ENCODE data around the gene ARMC9. TPM values are rescaled to one million over a fixed set of nuclear protein-coding genes. Genes with fewer than 3 reads are reported as not detected.

Gene ARMC9
- total and polyA plus RNA-seq, 2 donors (not counting 3 experiments of a cell fraction or from before 2014, with no cell fraction given), result 16.4 to 24.2 TPM

DNA sequence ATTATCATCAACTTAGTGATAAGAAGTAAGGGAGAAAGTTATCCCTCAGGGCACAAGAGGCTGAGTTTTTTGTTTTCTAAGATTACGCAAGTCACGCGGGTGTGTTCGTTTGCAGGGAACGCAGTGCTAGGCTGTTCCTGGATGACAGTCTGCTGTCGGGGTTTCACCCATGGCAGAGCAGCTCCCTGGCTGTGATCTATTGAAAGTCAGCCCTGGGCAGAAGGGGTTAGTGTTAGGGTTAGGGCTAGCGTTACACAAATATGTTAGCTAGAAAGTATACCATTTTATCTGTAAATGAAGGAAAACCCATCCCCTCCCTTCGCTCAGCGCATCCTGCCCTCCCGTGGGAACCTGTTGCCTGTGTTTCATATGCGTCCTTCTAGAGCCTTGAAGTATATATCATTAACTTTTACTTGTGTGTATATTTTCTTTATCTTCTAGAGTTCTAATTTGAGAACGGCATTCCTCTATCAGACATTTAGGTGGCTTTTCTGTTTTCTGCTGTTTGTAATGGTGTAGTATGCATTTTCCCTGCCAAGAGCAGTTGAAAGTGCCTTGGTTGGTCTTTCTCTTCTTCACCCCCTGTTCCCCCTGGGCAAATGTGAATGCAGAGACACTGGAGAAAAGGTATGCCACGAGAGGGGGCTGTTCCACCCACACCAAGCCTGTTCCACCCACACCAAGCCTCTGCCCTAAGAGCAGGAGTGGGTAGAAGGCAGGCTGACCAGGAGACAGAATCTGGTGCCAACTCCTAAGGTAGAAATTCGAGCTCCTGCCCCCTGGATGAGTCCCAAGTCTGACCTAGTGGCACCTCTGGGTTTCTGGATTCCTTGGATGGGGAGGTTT, 47.0 kb downstream of the ARMC9 start:
- Histone ChIP-seq H3K36me3 (ENCODE audit: control insufficient read depth in 2 of 2, extremely low read depth in 1 of 2, insufficient read depth in 2 of 2, low read length in 2 of 2) (no peaks in the 10 kb centered on the region), H3K9ac (replicated peaks; ENCODE audit: extremely low read depth, insufficient read depth, low read length) (no peak overlapping the region), H3K4me2 (ENCODE audit: insufficient read depth, low read length) (no peak overlapping the region), H3K9me3 (replicated peaks; ENCODE audit: control insufficient read depth, insufficient read depth, low read length) (no peaks in the 10 kb centered on the region), H2AFZ (ENCODE audit: low read depth, low read length) (no peak overlapping the region), H3K27ac (ENCODE audit: insufficient read depth, low read depth, low read length) (no peak overlapping the region), H3K4me1 (ENCODE audit: control insufficient read depth, extremely low read depth, insufficient read depth, low read length) (no peaks in the 10 kb centered on the region), H4K20me1 (replicated peaks; ENCODE audit: control insufficient read depth, extremely low read depth, insufficient read depth, low read length) (no peaks in the 10 kb centered on the region), H3K79me2 (ENCODE audit: control insufficient read depth, insufficient read depth, low read length) (no peaks in the 10 kb centered on the region), H3K27me3 (ENCODE audit: control insufficient read depth in 2 of 2, insufficient read depth in 2 of 2, low read length in 2 of 2) (no peaks in the 10 kb centered on the region), H3K9me1 (replicated peaks; ENCODE audit: control insufficient read depth, extremely low read depth, insufficient read depth, low read length) (no peaks in the 10 kb centered on the region), H3K4me3 (replicated peaks in 1 of 3; ENCODE audit: insufficient read depth in 1 of 3, low read depth in 1 of 3, low read length in 3 of 3) (no peak overlapping the region)
- DNase-seq (ENCODE audit: low read depth, low spot score), result peak; percentile 7
- ChIA-PET CTCF (interaction anchor here (1.0 to 3.3 kb wide), 6 partner anchors 18 to 206 kb away, joined by 3 to 11 read pairs (median 4); no protein-coding TSS in a partner anchor), POLR2A (no interaction called here)
- no TSS peak for BruUV-seq (replicated peaks)
- intact Hi-C loops (cut with micrococcal nuclease), result no loop called here
- no peak for FAIRE-seq
- TF ChIP-seq FOS (IDR thresholded peaks at IDR 0.05; ENCODE audit: borderline replicate concordance, insufficient read depth, low read length) (no peak), CTCF (IDR thresholded peaks at IDR 0.05; ENCODE audit: extremely low read depth in 1 of 2, insufficient read depth in 1 of 2, low read depth in 1 of 2, low read length in 2 of 2) (peak in 1 of 2 donors; percentile 6)
- dilution Hi-C loops (cut with MboI; ENCODE audit: extremely low pct_ligation_motif_present, low sequenced_read_pairs), result no loop called here

DNA sequence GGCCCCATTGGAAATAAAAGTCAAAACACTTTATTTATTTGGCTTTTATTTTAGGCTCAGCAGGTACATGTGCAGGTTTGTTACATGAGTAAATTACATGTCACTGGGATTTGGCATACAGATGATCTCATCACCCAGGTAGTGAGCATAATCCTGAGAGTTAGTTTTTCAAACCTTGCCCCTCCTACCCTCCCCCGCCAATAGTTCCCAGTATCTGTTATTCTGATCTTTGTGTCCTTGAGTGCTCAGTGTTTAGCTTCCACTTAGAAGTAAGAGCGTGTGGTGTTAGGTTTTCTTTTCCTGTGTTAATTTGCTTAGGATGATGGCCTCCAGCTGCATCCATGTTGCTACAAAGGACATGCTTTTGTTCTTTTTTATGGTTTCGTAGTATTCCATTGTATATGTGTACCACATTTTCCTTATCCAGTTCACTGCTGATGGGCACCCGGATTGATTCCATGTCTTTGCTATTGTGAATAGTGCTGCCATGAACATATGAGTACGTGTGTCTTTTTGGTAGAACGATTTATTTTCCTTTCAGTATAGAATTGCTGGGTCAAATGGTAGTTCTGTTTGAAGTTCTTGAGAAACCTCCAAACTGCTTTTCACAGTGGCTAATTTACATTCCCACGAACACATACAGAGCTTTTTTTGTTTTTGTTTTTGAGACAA, 47.9 kb downstream of the ARMC9 start:
- Histone ChIP-seq H3K9me3 (replicated peaks; ENCODE audit: control insufficient read depth, insufficient read depth, low read length) (no peaks in the 10 kb centered on the region), H3K79me2 (ENCODE audit: control insufficient read depth, insufficient read depth, low read length) (no peaks in the 10 kb centered on the region), H3K9ac (replicated peaks; ENCODE audit: extremely low read depth, insufficient read depth, low read length) (no peak overlapping the region), H3K4me1 (ENCODE audit: control insufficient read depth, extremely low read depth, insufficient read depth, low read length) (no peaks in the 10 kb centered on the region), H3K4me2 (ENCODE audit: insufficient read depth, low read length) (no peak overlapping the region), H4K20me1 (replicated peaks; ENCODE audit: control insufficient read depth, extremely low read depth, insufficient read depth, low read length) (no peaks in the 10 kb centered on the region), H3K27me3 (ENCODE audit: control insufficient read depth in 2 of 2, insufficient read depth in 2 of 2, low read length in 2 of 2) (no peaks in the 10 kb centered on the region), H3K9me1 (replicated peaks; ENCODE audit: control insufficient read depth, extremely low read depth, insufficient read depth, low read length) (no peaks in the 10 kb centered on the region), H3K27ac (ENCODE audit: insufficient read depth, low read depth, low read length) (no peak overlapping the region), H3K36me3 (ENCODE audit: control insufficient read depth in 2 of 2, extremely low read depth in 1 of 2, insufficient read depth in 2 of 2, low read length in 2 of 2) (no peaks in the 10 kb centered on the region), H2AFZ (ENCODE audit: low read depth, low read length) (no peak overlapping the region), H3K4me3 (replicated peaks in 1 of 3; ENCODE audit: insufficient read depth in 1 of 3, low read depth in 1 of 3, low read length in 3 of 3) (no peak overlapping the region)
- ChIA-PET POLR2A (no interaction called here), CTCF (interaction anchor here (1.3 to 3.3 kb wide), 4 partner anchors 36 to 205 kb away, joined by 3 to 11 read pairs (median 4); no protein-coding TSS in a partner anchor)
- BruUV-seq (replicated peaks), result no TSS peak
- intact Hi-C loops (cut with micrococcal nuclease), result no loop called here
- no peak for TF ChIP-seq CTCF (IDR thresholded peaks at IDR 0.05; ENCODE audit: extremely low read depth in 1 of 2, insufficient read depth in 1 of 2, low read depth in 1 of 2, low read length in 2 of 2)
- no peak for TF ChIP-seq POLR2A (IDR thresholded peaks at IDR 0.05; ENCODE audit: low read depth, low read length)
- TF ChIP-seq MYC (IDR thresholded peaks at IDR 0.05; ENCODE audit: low read depth, low read length), result no peak
- no peak for TF ChIP-seq GATA2 (IDR thresholded peaks at IDR 0.05; ENCODE audit: insufficient read depth, insufficient read length, low read depth, low read length)
- TF ChIP-seq JUN (IDR thresholded peaks at IDR 0.05; ENCODE audit: borderline replicate concordance, insufficient read depth, insufficient read length, low read depth), result no peak
- TF ChIP-seq EZH2 (IDR thresholded peaks at IDR 0.05; ENCODE audit: borderline replicate concordance, low read depth, low read length, severe bottlenecking), result no peak
- no peak for TF ChIP-seq POLR2AphosphoS5 (IDR thresholded peaks at IDR 0.05; ENCODE audit: insufficient read depth, low read depth, low read length)
- TF ChIP-seq, protein P1, sequence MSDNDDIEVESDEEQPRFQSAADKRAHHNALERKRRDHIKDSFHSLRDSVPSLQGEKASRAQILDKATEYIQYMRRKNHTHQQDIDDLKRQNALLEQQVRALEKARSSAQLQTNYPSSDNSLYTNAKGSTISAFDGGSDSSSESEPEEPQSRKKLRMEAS (IDR thresholded peaks at IDR 0.05; ENCODE audit: insufficient read depth, insufficient read length), result no peak
- no peak for TF ChIP-seq FOS (IDR thresholded peaks at IDR 0.05; ENCODE audit: borderline replicate concordance, insufficient read depth, low read length)
- DNase-seq (ENCODE audit: low read depth, low spot score), result no peak
- dilution Hi-C loops (cut with MboI; ENCODE audit: extremely low pct_ligation_motif_present, low sequenced_read_pairs), result no loop called here
- no peak for FAIRE-seq

Measured in endothelial cell of umbilical vein (primary cell).